ENCODE measurements around the gene BBS10. TPM values are rescaled to one million over a fixed set of nuclear protein-coding genes. Genes with fewer than 3 reads are reported as not detected.

The BBS10 gene
- total and polyA plus RNA-seq, 9 of the 15 experiments (the other 6 are each of a cell fraction or from before 2014, with no cell fraction given) = 2.3 to 14.9 (median 5.9) TPM

DNA sequence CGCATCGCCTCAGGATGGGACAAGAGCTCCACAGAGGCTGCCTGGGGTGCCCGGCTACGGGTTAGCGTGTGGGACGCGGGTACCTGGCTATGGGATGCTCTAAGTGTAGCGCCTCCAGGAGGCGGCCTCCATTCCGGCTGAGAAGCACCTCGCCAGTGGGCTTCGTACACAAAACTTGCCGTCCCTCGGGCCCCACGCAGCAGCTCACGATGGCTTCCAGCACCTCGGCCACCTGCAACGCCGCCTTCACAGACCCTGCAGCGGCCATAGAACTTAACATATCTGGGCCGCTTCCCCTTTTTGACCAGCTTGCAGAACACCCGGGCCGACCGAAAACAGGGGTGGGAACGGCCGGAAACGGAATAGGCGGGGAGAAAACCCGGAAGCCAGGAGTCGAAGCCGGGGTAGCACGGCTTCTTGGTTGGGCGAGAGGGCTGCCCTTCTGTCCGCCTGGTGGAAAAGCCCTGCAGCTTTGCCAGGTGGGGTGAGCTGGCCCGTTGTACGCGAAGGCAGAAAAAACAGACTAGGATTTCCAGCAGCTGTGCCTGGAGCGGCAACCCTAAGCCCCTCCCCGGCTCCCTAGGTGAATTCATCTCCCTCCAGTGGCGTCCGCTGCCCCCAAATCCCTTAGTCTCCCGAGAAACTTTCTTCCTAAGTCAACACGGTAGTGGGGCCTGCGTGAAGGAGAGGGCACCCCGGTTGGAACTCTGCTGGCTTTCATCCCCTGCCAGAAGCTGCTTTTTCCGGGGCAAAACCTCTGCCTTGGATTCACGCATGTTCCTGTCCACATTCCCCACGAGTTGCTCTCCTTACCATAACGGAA is at the start of gene BBS10 (continued):
- TF ChIP-seq HDAC6 (IDR thresholded peaks at IDR 0.05; ENCODE audit: low read depth, low read length) (no peak), ZNF217 (CRISPR knock-in tag; IDR thresholded peaks at IDR 0.05) (no peak), RBM14 (IDR thresholded peaks at IDR 0.05; ENCODE audit: borderline replicate concordance, insufficient read depth, low read depth, low read length) (no peak), MAX (CRISPR knock-in tag; IDR thresholded peaks at IDR 0.05) (0 out of 2 replicates have a peak, but pooled peaks have one; percentile 62), MNT (conservative IDR thresholded peaks at IDR 0.05) (peak; percentile 49 to 78; a peak in 3 of 4 replicates), PRDM10 (IDR thresholded peaks at IDR 0.05; ENCODE audit: partially characterized antibody) (peak; percentile 90), PHB (CRISPR knock-in tag; IDR thresholded peaks at IDR 0.05) (no peak), ZNF184 (CRISPR knock-in tag; IDR thresholded peaks at IDR 0.05) (no peak), ZBTB1 (CRISPR knock-in tag; IDR thresholded peaks at IDR 0.05; ENCODE audit: borderline replicate concordance, low read depth) (no peak), ZNF232 (CRISPR knock-in tag; IDR thresholded peaks at IDR 0.05) (no peak; the same call in 1 of the 2 replicates), ZFPM2 (CRISPR knock-in tag; IDR thresholded peaks at IDR 0.05) (no peak), ELF2 (CRISPR knock-in tag; IDR thresholded peaks at IDR 0.05) (peak; percentile 91), HEY1 (CRISPR knock-in tag; IDR thresholded peaks at IDR 0.05; ENCODE audit: borderline replicate concordance) (no peak), ZNF778 (CRISPR knock-in tag; IDR thresholded peaks at IDR 0.05) (no peak), E4F1 (CRISPR knock-in tag; IDR thresholded peaks at IDR 0.05; ENCODE audit: borderline replicate concordance) (0 out of 2 replicates have a peak, but pooled peaks have one; percentile 26)
- TF ChIP-seq, protein P1, sequence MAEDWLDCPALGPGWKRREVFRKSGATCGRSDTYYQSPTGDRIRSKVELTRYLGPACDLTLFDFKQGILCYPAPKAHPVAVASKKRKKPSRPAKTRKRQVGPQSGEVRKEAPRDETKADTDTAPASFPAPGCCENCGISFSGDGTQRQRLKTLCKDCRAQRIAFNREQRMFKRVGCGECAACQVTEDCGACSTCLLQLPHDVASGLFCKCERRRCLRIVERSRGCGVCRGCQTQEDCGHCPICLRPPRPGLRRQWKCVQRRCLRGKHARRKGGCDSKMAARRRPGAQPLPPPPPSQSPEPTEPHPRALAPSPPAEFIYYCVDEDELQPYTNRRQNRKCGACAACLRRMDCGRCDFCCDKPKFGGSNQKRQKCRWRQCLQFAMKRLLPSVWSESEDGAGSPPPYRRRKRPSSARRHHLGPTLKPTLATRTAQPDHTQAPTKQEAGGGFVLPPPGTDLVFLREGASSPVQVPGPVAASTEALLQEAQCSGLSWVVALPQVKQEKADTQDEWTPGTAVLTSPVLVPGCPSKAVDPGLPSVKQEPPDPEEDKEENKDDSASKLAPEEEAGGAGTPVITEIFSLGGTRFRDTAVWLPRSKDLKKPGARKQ (CRISPR knock-in tag; IDR thresholded peaks at IDR 0.05) = no peak
